Medulla oblongata (tissue), 1 donor: Measurements from ENCODE around the gene PDCD7.
"Not testable (repeated sequence)": the region's sequence is repeated elsewhere in the genome, so short reads cannot be mapped to it uniquely, and the experiment has no call there.

ENCODE experiments used
- DNase-seq: peaks from one replicate; pipeline ENCODE4 v3.0.0-alpha.2; 2015; ENCODE audit errors: extremely low spot score

The PDCD7 gene

GRCh38 chr15:65074946-65075345 is 58.7 kb downstream of the PDCD7 start:
- not testable (repeated sequence) for DNase-seq

- no peak for DNase-seq
These were observed 61.0 kb downstream of the PDCD7 start for GRCh38 chr15:65072617-65073016.

- DNase-seq, result no peak
These were observed 61.6 kb downstream of the PDCD7 start for GRCh38 chr15:65072027-65072426.

- peak; percentile 75 for DNase-seq
These were observed 62.2 kb downstream of the PDCD7 start for GRCh38 chr15:65071381-65071811.

GRCh38 chr15:65069779-65070546 is 63.6 kb downstream of the PDCD7 start:
- no peak for DNase-seq

GRCh38 chr15:65069179-65069578 is 64.4 kb downstream of the PDCD7 start:
- no peak for DNase-seq

GRCh38 chr15:65068403-65068788 is 65.2 kb downstream of the PDCD7 start:
- no peak for DNase-seq

- no peak for DNase-seq
These were observed 65.8 kb downstream of the PDCD7 start, which contains the start of gene RASL12 for GRCh38 chr15:65067645-65068402. RASL12 (minus strand) TSS chr15:65067991; CDS start chr15:65067835, 156 bp downstream.
